Renal cortex interstitium (tissue), 11 donors: Measurements from ENCODE around the gene PPARD. TPM values are rescaled to one million over a fixed set of nuclear protein-coding genes. Genes with fewer than 3 reads are reported as not detected.
"Not testable (repeated sequence)": the region's sequence is repeated elsewhere in the genome, so short reads cannot be mapped to it uniquely, and the experiment has no call there.

Source experiments
- DNase-seq, 11 donors: peaks; one replicate each; pipeline ENCODE4 v3.0.0-alpha.2; 2013; ENCODE audit warnings: low read depth in 9 of 11, low spot score in 4 of 11; ENCODE audit errors: extremely low read depth in 1 of 11
- polyA plus RNA-seq, 3 donors: library from polyadenylated mRNA; unstranded; fragments of 120-200 nt; gene quantifications; one replicate each; pipeline ENCODE4 v1.2.1, GENCODE V29; 2013; ENCODE audit not compliant: insufficient read length in 3 of 3

The PPARD gene
- polyA plus RNA-seq, 3 donors: 20.1 to 32.3 (median 23.9) TPM

DNA sequence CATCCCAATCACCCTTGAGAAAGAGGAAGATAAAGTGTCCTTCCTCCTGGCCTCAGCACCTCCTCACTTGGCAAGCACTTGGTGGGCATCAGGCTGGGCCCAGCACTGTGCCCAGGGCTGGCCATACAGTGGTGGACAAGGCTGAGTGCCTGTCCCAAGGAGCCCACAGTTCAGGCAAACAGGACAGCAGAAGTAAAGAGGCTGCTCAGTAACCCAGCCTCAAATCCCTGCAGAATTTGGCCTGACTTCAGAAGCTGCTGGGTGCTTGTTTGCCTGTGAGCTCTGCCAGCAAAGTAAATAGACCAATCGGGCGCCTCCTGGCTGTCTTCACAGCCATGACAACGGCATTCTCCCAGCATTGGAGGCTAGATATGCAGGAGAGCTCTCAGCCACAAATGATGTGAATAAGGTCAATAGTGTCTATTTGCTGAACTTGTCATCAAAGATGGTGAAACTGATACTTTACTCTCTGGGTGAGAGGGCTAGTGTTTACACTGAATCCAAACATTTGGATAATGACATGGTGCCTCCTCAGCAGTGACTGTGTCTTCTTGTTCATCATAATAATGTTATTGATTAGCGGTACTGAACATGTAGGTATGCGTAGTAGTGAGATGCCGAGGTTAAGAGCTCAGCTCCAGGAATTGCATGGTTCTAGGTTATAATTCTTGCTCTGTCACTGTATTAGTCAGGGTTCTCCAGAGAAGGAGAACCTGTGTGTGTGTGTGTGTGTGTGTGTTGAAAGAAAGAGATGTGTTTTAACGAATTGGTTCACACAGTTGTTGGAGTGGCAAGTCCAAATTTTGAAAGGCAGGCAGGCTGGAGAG lies 72.9 kb downstream of the PPARD start:
- DNase-seq: peak in 7 of 11 donors; percentile 36 to 53 (median 44)

DNA sequence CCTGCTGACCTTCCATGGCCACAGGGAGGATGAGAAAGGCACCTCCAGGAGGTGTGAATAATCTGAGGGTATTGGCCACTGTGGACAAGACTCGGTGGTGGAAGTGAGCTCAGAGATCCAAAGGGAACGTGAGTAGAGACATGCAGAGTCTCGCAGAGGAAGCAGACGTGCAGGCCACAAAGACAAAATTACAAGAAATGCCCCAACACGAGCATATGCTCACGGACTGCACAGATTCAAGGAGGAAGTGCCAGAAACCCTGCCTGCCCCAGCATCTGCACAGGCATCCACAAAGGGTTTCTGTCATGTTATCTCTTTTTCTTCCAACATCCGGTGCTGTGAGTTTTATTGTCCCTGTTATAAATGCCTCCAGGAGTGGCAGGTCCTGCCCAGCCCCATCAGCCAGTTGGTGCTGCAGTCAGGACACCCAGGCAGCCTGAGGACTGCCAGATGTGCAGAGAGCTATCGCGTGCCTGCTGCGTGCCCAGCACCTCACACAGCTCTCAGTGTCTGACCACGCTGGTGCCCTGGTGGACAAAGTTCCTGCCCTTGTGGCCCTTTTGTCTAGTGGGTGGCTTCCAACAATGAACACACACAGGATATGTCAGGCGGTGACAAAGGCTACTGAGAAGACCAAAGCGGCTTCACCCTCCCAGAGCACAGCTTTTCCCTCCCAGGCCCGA lies 75.8 kb downstream of the PPARD start:
- no peak for DNase-seq

DNA sequence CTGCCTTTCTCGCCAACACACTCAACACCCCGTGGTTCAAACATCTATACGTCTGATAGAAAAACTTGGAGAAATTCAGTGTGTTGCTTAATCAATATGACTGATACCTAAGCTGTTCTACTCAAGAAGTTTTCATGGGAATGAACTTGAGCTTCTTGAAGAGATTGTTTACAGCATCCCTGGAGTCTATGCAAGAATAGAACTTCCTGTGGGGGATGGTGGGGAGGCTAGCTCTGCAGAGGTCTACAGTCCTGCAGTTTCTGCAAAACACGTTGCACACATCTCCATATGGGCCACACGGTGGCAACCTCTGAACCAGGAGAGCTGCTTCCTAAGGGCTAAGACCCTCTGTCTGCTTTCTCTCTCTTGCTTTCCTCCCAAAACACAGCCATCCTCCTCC lies 77.1 kb downstream of the PPARD start:
- DNase-seq: peak in 3 of 11 donors; percentile 20 to 36 (median 25)

DNA sequence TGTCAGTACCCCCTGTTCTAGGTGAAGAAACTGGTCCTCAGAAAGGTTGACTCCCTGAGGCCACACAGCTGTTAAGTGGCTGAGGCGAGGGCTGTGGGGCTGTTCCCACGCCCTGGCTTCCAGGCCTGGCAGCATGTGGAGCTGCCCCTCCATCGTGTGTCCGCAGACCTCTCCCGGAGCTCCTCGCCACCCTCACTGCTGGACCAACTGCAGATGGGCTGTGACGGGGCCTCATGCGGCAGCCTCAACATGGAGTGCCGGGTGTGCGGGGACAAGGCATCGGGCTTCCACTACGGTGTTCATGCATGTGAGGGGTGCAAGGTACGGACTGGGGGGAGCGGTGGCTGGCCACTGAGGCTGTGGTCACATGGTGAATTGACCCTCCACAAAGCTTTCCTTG lies 77.6 kb downstream of the PPARD start:
- DNase-seq: no peak

DNA sequence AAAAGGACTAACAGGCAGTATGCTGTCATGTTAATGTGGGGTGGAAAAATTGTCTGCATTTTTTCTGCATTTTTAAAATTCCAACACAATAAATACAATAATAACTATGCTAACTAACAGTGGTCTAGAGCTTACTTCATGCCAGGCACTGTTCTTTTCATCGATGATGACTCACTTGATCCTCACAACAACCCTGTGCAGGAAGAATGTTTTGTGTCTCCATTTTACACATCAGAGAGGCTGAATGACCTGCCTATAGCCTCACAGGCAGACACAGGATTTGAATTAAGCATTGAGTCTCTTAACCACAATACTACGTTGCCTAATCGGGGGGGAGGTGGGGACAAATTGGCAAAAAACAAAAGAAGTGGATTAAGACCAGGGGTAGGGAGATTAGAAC lies 82.9 kb downstream of the PPARD start:
- DNase-seq: no peak

DNA sequence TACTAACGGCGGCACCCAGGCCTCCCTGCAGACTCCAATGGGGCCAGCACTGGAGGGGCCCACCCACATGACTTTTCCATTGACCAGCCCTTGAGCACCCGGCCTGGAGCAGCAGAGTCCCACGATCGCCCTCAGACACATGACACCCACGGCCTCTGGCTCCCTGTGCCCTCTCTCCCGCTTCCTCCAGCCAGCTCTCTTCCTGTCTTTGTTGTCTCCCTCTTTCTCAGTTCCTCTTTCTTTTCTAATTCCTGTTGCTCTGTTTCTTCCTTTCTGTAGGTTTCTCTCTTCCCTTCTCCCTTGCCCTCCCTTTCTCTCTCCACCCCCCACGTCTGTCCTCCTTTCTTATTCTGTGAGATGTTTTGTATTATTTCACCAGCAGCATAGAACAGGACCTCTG lies 83.7 kb downstream of the PPARD start:
- DNase-seq: no peak

DNA sequence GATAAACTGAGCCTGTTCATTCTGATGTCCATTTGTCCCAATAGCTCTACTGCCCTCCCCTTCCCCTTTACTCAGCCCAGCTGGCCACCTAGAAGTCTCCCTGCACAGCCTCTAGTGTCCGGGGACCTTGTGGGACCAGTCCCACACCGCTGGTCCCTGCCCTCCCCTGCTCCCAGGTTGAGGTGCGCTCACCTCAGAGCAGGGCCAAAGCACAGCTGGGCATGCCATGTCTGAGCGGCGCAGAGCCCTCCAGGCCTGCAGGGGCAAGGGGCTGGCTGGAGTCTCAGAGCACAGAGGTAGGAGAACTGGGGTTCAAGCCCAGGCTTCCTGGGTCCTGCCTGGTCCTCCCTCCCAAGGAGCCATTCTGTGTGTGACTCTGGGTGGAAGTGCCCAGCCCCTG lies 85.1 kb downstream of the PPARD start:
- no peak for DNase-seq

DNA sequence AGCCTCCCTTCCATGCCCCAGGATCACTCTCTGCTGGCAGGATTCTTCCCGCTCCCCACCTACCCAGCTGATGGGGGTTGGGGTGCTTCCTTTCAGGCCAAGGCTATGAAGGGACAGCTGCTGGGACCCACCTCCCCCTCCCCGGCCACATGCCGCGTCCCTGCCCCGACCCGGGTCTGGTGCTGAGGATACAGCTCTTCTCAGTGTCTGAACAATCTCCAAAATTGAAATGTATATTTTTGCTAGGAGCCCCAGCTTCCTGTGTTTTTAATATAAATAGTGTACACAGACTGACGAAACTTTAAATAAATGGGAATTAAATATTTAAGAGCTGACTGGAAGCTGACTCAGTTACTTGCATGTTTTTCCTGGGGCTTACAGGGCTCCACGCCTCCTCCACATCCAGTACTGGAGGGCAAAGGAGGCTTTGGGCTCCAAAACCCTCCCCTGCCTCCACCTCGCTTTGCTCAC lies 85.5 kb downstream of the PPARD start:
- no peak for DNase-seq

DNA sequence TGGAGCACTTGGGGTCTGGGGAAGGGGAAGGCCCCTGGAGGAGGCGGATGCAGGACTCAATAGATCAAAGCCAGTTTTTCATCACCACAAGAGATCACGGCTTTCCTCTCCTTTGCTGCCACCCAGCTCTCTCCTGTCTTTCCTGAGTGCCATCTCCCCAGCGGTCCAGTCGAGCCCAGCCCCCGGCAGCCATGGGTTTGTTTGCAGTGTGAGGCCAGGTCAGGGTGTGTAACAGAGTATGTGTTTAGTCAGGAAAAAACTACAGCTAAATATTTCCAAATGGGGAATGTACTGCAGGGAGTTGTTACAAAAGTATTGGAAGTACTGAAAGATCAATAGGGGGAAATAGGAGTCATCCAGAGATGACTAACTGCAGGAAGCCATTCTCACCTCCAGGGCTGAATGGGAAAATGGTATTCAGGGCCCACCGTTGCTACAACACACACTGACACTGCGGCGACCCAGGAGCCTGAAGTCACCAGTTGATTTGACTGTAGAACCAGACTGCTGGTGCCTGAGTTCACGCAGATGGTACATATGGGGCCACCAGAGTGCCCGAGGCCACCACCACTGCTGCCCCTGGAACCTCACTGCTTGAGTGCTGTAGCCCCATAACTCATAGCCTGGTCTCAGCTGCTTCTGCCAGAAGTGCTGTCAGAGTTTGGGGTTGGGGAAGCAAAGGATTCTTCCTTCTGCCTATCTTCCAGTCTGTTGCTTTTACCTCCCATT lies 86.2 kb downstream of the PPARD start:
- no peak for DNase-seq

DNA sequence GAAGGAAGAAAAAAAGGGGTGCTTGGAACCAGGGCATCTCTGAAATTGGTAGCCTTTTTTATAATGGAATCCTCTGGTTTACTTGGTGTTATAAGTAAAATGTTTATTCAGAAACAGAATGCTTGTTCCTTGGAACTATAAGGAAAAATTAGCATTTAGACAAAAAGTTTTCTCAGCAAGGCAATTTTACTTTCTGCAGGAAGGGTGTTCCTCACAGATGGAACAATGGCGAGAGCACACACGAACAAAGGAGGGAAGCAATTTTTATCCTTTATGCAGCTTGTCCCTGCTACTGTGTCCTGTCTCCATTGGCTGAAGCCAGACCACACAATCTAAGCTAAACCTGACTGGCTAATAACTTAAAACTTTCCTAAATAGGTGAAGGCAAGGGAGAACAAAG lies 87.1 kb downstream of the PPARD start:
- DNase-seq: no peak

DNA sequence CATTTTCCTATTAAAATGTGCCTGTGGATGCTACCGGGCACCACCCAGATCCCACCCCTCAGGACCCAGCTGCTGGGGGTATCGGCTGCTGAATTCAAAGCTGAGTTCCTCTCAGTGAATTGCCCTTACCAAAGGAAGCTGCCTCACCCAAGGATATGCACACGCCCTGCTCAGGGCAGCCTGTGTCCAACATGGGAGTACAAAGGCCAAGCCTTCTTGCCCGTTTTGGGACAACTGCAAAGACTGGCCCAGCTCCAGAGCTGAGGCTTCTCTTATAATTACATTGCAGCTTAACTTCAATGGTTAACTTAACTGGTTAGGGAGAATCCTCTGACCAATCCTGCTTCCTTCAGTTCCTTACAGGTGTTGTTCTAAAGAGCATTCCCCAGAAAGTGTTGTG lies 89.9 kb downstream of the PPARD start:
- DNase-seq: no peak

DNA sequence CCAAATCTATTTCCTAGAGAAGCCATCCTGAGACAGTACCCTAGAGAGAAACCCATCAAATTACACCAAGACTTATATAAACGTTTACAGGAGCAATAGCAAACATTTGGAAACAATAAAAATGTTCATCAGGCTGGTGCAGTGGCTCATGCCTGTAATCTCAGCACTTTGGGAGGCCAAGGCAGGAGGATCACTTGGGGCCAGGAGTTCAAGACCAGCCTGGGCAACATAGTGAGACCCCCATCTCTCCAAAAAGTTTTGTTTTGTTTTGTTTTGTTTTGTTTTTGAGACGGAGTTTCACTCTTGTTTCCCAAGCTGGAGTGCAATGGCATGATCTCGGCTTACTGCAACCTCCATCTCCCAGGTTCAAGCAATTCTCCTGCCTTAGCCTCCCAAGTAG lies 90.3 kb downstream of the PPARD start:
- not testable (repeated sequence) for DNase-seq

DNA sequence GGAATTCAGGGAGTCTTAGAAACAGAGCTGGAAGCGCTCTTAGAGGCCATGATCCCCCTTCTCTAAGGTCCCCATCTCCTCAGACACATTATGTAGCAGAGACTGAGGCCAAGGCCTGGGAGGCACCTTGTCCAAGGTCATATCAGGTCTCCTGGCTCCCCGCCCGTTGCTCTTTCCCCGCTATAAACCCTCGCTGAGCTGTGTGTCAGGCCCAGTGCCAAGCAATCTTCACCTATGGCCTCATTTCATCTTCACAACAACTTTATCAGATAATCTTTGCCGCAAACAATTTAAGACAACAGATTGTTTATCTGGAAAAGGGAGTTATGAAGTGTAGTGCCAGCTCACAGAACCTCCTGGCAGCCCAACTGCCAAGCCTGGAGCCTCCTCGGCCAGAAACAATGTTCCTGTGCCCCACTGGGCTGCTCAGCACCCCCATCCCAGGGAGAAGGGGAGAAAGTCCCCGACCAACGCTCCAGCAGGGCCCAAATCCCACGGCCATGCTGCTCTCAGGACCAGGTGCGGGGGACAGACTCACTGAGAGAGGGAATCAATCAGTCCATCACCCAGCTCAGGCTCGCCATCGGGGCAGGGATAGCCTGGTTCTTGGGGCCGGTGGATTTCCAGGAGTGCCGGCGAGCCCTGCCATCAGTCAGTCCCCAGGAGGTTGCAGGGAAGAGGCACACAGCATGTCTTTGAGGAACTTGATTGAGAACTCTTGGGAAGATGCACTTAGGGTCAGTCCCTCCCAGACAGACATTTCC lies 92.9 kb downstream of the PPARD start:
- no peak for DNase-seq

DNA sequence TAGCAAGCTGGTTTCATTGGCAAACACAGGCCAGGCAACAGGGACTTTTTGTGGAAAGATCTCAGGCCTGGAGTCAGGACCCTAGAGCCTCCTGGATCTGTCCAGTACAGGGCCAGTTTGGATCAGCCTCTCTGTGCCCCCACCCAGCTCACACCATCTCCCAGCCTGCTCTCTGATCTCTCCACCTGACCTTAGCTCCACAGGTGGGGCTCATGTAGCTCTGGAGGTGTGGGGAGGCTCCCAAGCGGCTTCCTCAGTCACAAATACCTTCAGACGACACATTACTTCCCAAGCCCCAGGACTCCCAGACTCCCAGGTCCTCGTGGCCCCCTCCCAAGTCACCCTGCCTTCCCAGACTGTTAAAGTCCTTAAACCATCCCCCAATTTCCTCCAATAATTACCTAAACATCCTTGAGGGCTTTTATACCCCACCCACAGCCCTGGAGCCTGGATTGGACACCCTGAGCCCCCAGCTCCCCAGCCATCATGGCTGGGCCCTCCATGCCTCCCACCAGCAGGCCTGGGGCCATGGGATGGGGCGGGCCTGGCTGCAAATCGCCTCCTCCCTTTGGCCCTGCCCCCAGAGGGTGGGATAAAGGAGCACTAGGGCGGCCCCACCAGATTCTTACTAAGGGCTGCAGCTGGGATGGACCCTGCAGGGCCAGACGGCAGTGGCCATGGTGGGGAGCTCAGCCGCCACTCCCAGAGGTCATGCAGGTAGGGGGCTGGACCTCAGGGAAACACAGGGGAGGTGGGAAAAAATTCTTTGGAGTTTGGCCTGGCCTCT lies 93.9 kb downstream of the PPARD start:
- DNase-seq: no peak

DNA sequence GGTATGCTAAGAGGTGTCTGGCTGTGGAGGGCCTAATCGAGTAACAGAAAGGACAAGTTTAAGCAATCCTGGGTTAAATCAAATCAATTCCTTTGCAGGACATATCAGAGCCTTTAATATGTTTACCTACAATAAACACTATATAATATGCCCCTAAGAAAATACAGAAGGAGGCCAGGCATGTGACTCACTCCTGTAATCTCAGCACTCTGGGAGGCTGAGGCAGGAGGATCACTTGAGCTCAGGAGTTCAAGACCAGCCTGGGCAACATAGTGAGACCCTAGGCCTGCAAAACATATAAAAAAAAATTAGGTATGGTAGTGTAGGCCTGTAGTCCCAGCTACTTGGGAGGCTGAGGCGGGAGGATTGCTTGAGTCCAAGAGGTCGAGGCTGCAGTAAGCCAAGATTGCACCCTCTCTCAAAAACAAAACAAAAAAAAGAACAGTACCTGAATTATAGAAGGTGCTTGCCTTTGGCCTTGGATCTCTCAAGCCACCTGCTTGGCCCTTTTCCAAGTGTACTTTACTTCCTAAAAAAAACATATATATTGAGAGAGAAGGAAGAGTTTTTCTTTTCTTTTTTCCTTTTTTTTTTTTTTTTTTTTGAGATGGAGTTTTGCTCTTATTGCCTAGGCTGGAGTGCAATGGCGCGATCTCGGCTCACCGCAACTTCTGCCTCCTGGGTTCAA lies 96.2 kb downstream of the PPARD start:
- DNase-seq: not testable (repeated sequence)

DNA sequence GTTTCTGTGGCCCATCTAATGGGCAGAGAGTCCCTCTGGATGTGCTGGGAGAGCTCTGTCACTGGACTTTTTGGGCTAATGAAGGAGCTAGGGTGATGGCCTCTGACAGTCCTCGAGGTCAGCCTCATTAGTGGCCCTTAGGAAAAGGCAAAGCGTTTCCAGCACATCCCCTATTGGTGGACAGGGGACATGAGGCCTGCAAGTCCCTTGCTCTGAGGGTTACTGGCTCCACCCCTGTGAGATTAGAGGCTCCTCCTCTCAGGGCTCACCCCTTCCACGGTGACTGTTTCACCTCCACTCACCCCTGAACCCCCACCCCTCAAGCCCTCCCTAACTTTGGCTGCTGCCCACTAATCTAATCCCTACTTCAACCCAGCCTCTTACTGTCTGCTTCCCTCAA lies 97.0 kb downstream of the PPARD start:
- DNase-seq: no peak

DNA sequence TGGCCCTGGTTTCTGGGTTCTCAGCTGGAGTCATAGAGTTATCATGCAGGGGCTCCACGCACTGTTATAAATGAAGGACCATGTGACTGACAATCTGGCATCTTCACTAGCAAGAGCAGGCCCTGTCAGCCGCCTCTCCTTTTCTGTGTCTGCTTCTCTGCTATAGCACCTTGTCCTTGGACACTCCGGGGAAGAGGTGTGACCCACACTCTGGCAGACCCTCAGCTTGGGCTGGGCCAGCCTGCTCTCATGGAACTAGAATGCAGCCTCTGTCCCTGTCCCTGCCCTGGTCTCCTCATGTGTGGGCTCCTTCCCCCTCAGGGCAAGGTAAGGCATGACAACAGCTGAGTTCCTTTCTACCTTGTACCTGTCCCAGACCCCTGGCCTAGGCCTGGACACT lies 98.8 kb downstream of the PPARD start:
- DNase-seq: no peak

DNA sequence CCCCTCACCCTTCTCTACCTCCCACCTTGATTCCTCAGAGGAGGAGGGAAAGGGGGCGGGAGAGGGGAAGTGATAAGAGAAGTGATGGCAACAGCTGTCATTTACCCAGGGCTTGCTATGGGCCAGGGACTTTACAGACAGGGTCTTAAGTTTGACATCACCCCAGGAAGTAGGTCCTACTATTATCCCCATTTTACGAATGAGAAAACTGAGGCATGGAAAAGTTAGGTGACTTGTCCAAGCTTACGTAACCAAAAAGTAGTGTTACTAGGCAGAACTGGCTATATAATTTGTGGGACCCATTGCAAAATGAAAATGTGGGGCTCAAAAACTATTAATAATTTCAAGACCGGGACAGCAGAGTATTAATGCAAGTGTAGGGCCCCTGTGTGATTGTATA lies 99.3 kb downstream of the PPARD start:
- DNase-seq: no peak
